Endothelial cell of umbilical vein (primary cell): Measurements from ENCODE around the gene GGA1. TPM values are rescaled to one million over a fixed set of nuclear protein-coding genes. Genes with fewer than 3 reads are reported as not detected.

ENCODE experiments used
- BruUV-seq: library from RNA; stranded (reverse); fragments of 400-500 nt; replicated peaks from 2 replicates; lab custom pipeline; 2021; lab: Mats Ljungman, UMichigan
- CTCF ChIA-PET: fragments of 300-600, 350-600 bp; sonication (Branson Sonifier 250); formaldehyde crosslinking; loops from one replicate; lab custom pipeline; 2021; ENCODE audit warnings: antibody characterized with exemption, inconsistent platforms; lab: Charles Lee
- POLR2A ChIA-PET: fragments of 300-600, 350-600 bp; sonication (Branson Sonifier 250); formaldehyde crosslinking; loops from one replicate; lab custom pipeline; 2021; ENCODE audit warnings: antibody characterized with exemption, inconsistent platforms; lab: Charles Lee
- DNase-seq: peaks from one replicate; pipeline ENCODE4 v3.0.0-alpha.2; 2011; ENCODE audit warnings: low read depth, low spot score
- FAIRE-seq: peaks from 2 replicates; lab custom pipeline; 2011; peaks lifted over from hg19 to GRCh38; lab: Jason Lieb, UNC
- H2AFZ ChIP-seq: 2 replicates; pipeline ENCODE4 v1.6.0; 2012; ENCODE audit warnings: low read depth, low read length, control low read depth, inconsistent platforms
- H3K27ac ChIP-seq: 2 replicates; pipeline ENCODE4 v1.5.1; 2011; ENCODE audit warnings: low read depth, mild to moderate bottlenecking, control low read depth, low read length, moderate library complexity; ENCODE audit not compliant: insufficient read depth
- H3K27me3 ChIP-seq, 2 experiments: 2 replicates each; pipeline versions ENCODE4 v1.6.0 to v1.6.1; 2011; ENCODE audit warnings: low read length in 2 of 2, mixed read lengths in 1 of 2; ENCODE audit not compliant: control insufficient read depth in 2 of 2, insufficient read depth in 2 of 2
- H3K36me3 ChIP-seq, 2 experiments: 2 replicates in 1 of 2; 3 replicates in 1 of 2; pipeline ENCODE4 v1.5.1; 2011; ENCODE audit warnings: low read length in 2 of 2, mild to moderate bottlenecking in 1 of 2, moderate library complexity in 1 of 2; ENCODE audit not compliant: control insufficient read depth in 2 of 2, insufficient read depth in 2 of 2; ENCODE audit errors: extremely low read depth in 1 of 2
- H3K4me1 ChIP-seq: 3 replicates; pipeline ENCODE4 v1.5.1; 2011; ENCODE audit warnings: mild to moderate bottlenecking, low read length; ENCODE audit not compliant: control insufficient read depth, insufficient read depth; ENCODE audit errors: extremely low read depth
- H3K4me2 ChIP-seq: 2 replicates; pipeline ENCODE4 v1.6.1; 2011; ENCODE audit warnings: low read length, control low read depth, mixed read lengths; ENCODE audit not compliant: insufficient read depth
- H3K4me3 ChIP-seq, 3 experiments: fragments of 200-600 bp in 1 of 3; sonication (generic), shearing (Covaris generic) in 1 of 3; replicated peaks in 1 of 3; 2 replicates each; pipeline ENCODE4 v1.5.1; 2011 to 2016; ENCODE audit warnings: control low read depth in 3 of 3, low read length in 3 of 3, mild to moderate bottlenecking in 2 of 3, inconsistent platforms in 1 of 3, low read depth in 1 of 3, moderate library complexity in 1 of 3; ENCODE audit not compliant: insufficient read depth in 1 of 3
- H3K79me2 ChIP-seq: 2 replicates; pipeline ENCODE4 v1.6.0; 2012; ENCODE audit warnings: low read length, inconsistent platforms; ENCODE audit not compliant: control insufficient read depth, insufficient read depth
- H3K9ac ChIP-seq: replicated peaks from 2 replicates; pipeline ENCODE3; 2011; ENCODE audit warnings: low read length, control low read depth; ENCODE audit not compliant: insufficient read depth; ENCODE audit errors: extremely low read depth
- H3K9me1 ChIP-seq: replicated peaks from 3 replicates; pipeline ENCODE4 v1.6.0; 2011; ENCODE audit warnings: mild to moderate bottlenecking, low read length; ENCODE audit not compliant: control insufficient read depth, insufficient read depth; ENCODE audit errors: extremely low read depth
- H3K9me3 ChIP-seq: replicated peaks from 2 replicates; pipeline ENCODE4 v1.5.1; 2012; ENCODE audit warnings: low read length, inconsistent platforms; ENCODE audit not compliant: control insufficient read depth, insufficient read depth
- H4K20me1 ChIP-seq: replicated peaks from 2 replicates; pipeline ENCODE3; 2011; ENCODE audit warnings: mild to moderate bottlenecking, low read length; ENCODE audit not compliant: control insufficient read depth, insufficient read depth; ENCODE audit errors: extremely low read depth
- EZH2 ChIP-seq: IDR thresholded peaks from 2 replicates; pipeline ENCODE4 v1.6.1; 2012; ENCODE audit warnings: borderline replicate concordance, low read depth, mild to moderate bottlenecking, moderate library complexity, low read length, inconsistent platforms; ENCODE audit not compliant: severe bottlenecking
- FOS ChIP-seq: IDR thresholded peaks from 2 replicates; pipeline ENCODE4 v1.6.1; 2011; ENCODE audit warnings: mild to moderate bottlenecking, low read length, moderate library complexity, borderline replicate concordance; ENCODE audit not compliant: insufficient read depth
- GATA2 ChIP-seq: IDR thresholded peaks from 2 replicates; pipeline ENCODE4 v1.7.0; 2011; ENCODE audit warnings: low read depth, mild to moderate bottlenecking, moderate library complexity, mixed read lengths, low read length; ENCODE audit not compliant: insufficient read length, insufficient read depth
- JUN ChIP-seq: IDR thresholded peaks from 2 replicates; pipeline ENCODE4 v1.6.1; 2011; ENCODE audit warnings: borderline replicate concordance, low read depth; ENCODE audit not compliant: insufficient read length, insufficient read depth
- MYC ChIP-seq: IDR thresholded peaks from one replicate; pipeline ENCODE4 v1.6.1; 2011; ENCODE audit warnings: mild to moderate bottlenecking, low read depth, low read length
- POLR2A ChIP-seq: IDR thresholded peaks from 2 replicates; pipeline ENCODE4 v1.6.1; 2012; ENCODE audit warnings: low read depth, mild to moderate bottlenecking, control low read depth, low read length
- POLR2AphosphoS5 ChIP-seq: IDR thresholded peaks from 2 replicates; pipeline ENCODE4 v1.6.1; 2012; ENCODE audit warnings: low read depth, mild to moderate bottlenecking, control low read depth, low read length, moderate library complexity; ENCODE audit not compliant: insufficient read depth
- dilution Hi-C: fragments of 300-500 bp; cut with MboI; formaldehyde crosslinking; loops from one replicate; pipeline ENCODE4 v1.15.0; 2019; ENCODE audit warnings: low sequenced_read_pairs; ENCODE audit not compliant: extremely low pct_ligation_motif_present
- intact Hi-C: fragments of 100-400 bp; cut with micrococcal nuclease; formaldehyde crosslinking; loops from one replicate; pipeline ENCODE4 v1.10.0; 2022
- polyA plus RNA-seq, 4 experiments: library from polyadenylated mRNA; depleted of rRNA in 3 of 4; stranded (reverse) in 3 of 4; unstranded in 1 of 4; fragments of >200 nt; gene quantifications; 2 replicates each; pipeline versions ENCODE4 v1.2.1 to v1.2.3, GENCODE V29; 2011 to 2012; ENCODE audit warnings: missing spikeins in 1 of 4
- total RNA-seq: library from RNA; stranded (reverse); gene quantifications from 2 replicates; pipeline ENCODE4 v1.2.3, GENCODE V29; 2021
- TF ChIP-seq, protein P1 (sequence below): IDR thresholded peaks from 2 replicates; pipeline ENCODE4 v1.6.1; 2011; ENCODE audit not compliant: insufficient read depth, insufficient read length
- TF ChIP-seq, protein P2 (sequence below), 2 donors: IDR thresholded peaks; 1 replicate in 1 of 2; 2 replicates in 1 of 2; pipeline ENCODE4 v1.5.1; 2011; ENCODE audit warnings: low read length in 2 of 2, mild to moderate bottlenecking in 2 of 2, moderate library complexity in 2 of 2, control low read depth in 1 of 2, inconsistent platforms in 1 of 2, low read depth in 1 of 2; ENCODE audit not compliant: insufficient read depth in 1 of 2; ENCODE audit errors: extremely low read depth in 1 of 2

GGA1 gene
- total and polyA plus RNA-seq, 2 donors (not counting 3 experiments of a cell fraction or from before 2014, with no cell fraction given) = 54.1 to 67.5 TPM

DNA sequence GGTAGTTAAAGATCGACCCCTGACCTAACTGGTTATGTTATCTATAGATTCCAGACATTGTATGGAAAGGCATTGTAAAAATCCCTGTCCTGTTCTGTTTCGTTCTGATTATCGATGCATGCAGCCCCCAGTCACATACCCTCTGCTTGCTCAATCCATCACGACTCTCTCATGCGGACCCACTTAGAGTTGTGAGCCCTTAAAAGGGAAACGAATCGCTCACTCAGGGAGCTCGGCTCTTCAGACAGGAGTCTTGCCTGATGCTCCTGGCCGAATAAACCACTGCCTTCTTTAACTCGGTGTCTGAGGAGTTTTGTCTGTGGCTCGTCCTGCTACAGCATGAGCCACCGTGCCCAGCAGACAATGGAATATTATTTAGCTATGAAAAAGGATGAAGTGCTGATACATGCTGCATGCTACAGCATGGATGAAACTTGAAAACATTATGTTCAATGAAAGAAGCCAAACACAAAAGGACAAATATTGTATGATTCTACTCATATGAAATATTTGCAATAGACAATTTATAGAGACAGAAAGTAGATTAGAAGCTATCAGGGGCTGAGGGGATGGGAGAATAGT lies 16.7 kb upstream of the GGA1 start:
- POLR2A ChIA-PET = interaction anchor here (0.6 to 1.3 kb wide), 3 partner anchors 46 to 67 kb away, joined by 3 to 6 read pairs (median 5); no protein-coding TSS in a partner anchor
- H3K36me3 ChIP-seq = no peaks in the 10 kb centered on the region
- no peak overlapping the region for H3K9ac ChIP-seq
- BruUV-seq = no TSS peak
- DNase-seq (no peak), FAIRE-seq (peak; percentile 18)
- no peak overlapping the region for H3K4me3 ChIP-seq
- no peak overlapping the region for H2AFZ ChIP-seq
- peaks cover 0 to 1% of the 10 kb centered on the region in 2 experiments for H3K27me3 ChIP-seq
- H3K79me2 ChIP-seq = no peaks in the 10 kb centered on the region
- no peaks in the 10 kb centered on the region for H3K9me1 ChIP-seq
- dilution Hi-C loops = no loop called here
- no peaks in the 10 kb centered on the region for H3K4me1 ChIP-seq
- H3K4me2 ChIP-seq = no peak overlapping the region
- intact Hi-C loops = loop anchor here (1.0 kb wide), 5 partner anchors 25 to 275 kb away; no protein-coding TSS in a partner anchor
- CTCF ChIA-PET = interaction anchor here (0.6 to 9.0 kb wide), 43 partner anchors 10 to 282 kb away, joined by 3 to 437 read pairs (median 4); partner anchors contain the start of genes CARD10, CDC42EP1, GGA1 and LGALS2
- no peaks in the 10 kb centered on the region for H3K9me3 ChIP-seq
- H3K27ac ChIP-seq = no peak overlapping the region
- no peak for TF ChIP-seq FOS
- no peak for TF ChIP-seq EZH2
- no peak for TF ChIP-seq MYC
- TF ChIP-seq, protein P1, sequence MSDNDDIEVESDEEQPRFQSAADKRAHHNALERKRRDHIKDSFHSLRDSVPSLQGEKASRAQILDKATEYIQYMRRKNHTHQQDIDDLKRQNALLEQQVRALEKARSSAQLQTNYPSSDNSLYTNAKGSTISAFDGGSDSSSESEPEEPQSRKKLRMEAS = no peak
- TF ChIP-seq GATA2 = no peak
- no peak for TF ChIP-seq POLR2A
- no peak for TF ChIP-seq POLR2AphosphoS5
- TF ChIP-seq, protein P2, sequence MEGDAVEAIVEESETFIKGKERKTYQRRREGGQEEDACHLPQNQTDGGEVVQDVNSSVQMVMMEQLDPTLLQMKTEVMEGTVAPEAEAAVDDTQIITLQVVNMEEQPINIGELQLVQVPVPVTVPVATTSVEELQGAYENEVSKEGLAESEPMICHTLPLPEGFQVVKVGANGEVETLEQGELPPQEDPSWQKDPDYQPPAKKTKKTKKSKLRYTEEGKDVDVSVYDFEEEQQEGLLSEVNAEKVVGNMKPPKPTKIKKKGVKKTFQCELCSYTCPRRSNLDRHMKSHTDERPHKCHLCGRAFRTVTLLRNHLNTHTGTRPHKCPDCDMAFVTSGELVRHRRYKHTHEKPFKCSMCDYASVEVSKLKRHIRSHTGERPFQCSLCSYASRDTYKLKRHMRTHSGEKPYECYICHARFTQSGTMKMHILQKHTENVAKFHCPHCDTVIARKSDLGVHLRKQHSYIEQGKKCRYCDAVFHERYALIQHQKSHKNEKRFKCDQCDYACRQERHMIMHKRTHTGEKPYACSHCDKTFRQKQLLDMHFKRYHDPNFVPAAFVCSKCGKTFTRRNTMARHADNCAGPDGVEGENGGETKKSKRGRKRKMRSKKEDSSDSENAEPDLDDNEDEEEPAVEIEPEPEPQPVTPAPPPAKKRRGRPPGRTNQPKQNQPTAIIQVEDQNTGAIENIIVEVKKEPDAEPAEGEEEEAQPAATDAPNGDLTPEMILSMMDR (IDR thresholded peaks at IDR 0.05; ENCODE audit: extremely low read depth in 1 of 2, insufficient read depth in 1 of 2, low read depth in 1 of 2, low read length in 2 of 2) = no peak
- no peak for TF ChIP-seq JUN
- no peaks in the 10 kb centered on the region for H4K20me1 ChIP-seq
